GM12878 (cell line): Measurements from ENCODE around the gene SLIT1.
"Not testable (repeated sequence)": the region's sequence is repeated elsewhere in the genome, so short reads cannot be mapped to it uniquely, and the experiment has no call there.

ENCODE experiments used
- BRCA1 ChIP-seq: IDR thresholded peaks from 2 replicates; pipeline ENCODE4 v1.6.1; 2011; ENCODE audit warnings: low read depth, low read length, improper control_type of control experiment
- DPF2 ChIP-seq: fragments of 450-650 bp; IDR thresholded peaks from 2 replicates; pipeline ENCODE4 v1.6.1; 2017; ENCODE audit warnings: mild to moderate bottlenecking
- HDAC2 ChIP-seq: fragments of 200-600 bp; sonication (generic); IDR thresholded peaks from 2 replicates; pipeline ENCODE4 v1.6.1; 2017
- PAX5 ChIP-seq: IDR thresholded peaks from 2 replicates; pipeline ENCODE4 v1.6.1; 2011; ENCODE audit warnings: low read depth, low read length, borderline replicate concordance
- TAF1 ChIP-seq: IDR thresholded peaks from 2 replicates; pipeline ENCODE4 v1.6.1; 2011; ENCODE audit warnings: mild to moderate bottlenecking, low read depth, low read length, borderline replicate concordance
- ZNF274 ChIP-seq: IDR thresholded peaks from one replicate; pipeline ENCODE4 v1.8.0; 2011; ENCODE audit not compliant: insufficient read length, insufficient read depth
- TF ChIP-seq, protein P1 (sequence below), 3 experiments: IDR thresholded peaks in 2 of 3; conservative IDR thresholded peaks in 1 of 3; 2 replicates each; pipeline ENCODE4 v1.5.1; 2011; ENCODE audit warnings: low read depth in 3 of 3, low read length in 3 of 3, mild to moderate bottlenecking in 3 of 3, control low read depth in 2 of 3, moderate library complexity in 2 of 3, inconsistent platforms in 1 of 3, mixed read lengths in 1 of 3; ENCODE audit not compliant: control insufficient read depth in 2 of 3, insufficient read depth in 1 of 3; ENCODE audit errors: extremely low read depth in 1 of 3

DNA sequence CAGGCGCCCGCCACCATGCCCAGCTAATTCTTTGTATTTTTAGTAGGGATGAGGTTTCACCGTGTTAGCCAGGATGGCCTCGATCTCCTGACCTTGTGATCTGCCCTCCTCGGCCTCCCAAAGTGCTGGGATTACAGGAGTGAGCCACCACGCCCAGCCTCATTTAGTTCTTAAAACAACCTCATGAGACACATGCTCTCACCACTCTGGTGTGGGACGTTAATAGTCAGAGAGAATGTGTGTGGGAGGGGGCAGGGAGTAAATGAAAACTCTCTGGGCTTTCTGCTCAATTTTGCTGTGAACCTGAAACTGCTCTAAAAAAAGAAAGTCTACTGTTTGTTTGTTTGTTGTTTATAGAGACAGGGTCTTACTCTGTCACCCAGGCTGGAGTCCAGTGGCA lies 103.2 kb downstream of the SLIT1 start:
- not testable (repeated sequence) for TF ChIP-seq TAF1, DPF2, ZNF274, PAX5, BRCA1, HDAC2
- TF ChIP-seq, protein P1, sequence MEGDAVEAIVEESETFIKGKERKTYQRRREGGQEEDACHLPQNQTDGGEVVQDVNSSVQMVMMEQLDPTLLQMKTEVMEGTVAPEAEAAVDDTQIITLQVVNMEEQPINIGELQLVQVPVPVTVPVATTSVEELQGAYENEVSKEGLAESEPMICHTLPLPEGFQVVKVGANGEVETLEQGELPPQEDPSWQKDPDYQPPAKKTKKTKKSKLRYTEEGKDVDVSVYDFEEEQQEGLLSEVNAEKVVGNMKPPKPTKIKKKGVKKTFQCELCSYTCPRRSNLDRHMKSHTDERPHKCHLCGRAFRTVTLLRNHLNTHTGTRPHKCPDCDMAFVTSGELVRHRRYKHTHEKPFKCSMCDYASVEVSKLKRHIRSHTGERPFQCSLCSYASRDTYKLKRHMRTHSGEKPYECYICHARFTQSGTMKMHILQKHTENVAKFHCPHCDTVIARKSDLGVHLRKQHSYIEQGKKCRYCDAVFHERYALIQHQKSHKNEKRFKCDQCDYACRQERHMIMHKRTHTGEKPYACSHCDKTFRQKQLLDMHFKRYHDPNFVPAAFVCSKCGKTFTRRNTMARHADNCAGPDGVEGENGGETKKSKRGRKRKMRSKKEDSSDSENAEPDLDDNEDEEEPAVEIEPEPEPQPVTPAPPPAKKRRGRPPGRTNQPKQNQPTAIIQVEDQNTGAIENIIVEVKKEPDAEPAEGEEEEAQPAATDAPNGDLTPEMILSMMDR (IDR thresholded peaks at IDR 0.05 in 2 of 3, conservative IDR thresholded peaks at IDR 0.05 in 1 of 3; ENCODE audit: control insufficient read depth in 2 of 3, extremely low read depth in 1 of 3, insufficient read depth in 1 of 3, low read depth in 3 of 3, low read length in 3 of 3), result not testable (repeated sequence)
